HG02973 (cell line): Measurements from ENCODE around the gene ARHGAP23.
"Not testable (repeated sequence)": the region's sequence is repeated elsewhere in the genome, so short reads cannot be mapped to it uniquely, and the experiment has no call there.

Source experiments
- ATAC-seq: cut with Tn5 transposase; IDR thresholded peaks from one replicate; pipeline ENCODE4 v1.9.1; 2021; ENCODE audit warnings: moderate library complexity; ENCODE audit not compliant: unreplicated experiment

The ARHGAP23 gene

GRCh38 chr17:38459567-38459966, 31.3 kb downstream of the ARHGAP23 start:
- no peak for ATAC-seq

- ATAC-seq: no peak
Measured at GRCh38 chr17:38460082-38460715, 31.9 kb downstream of the ARHGAP23 start.

- ATAC-seq: no peak
Measured at GRCh38 chr17:38460716-38461630, 32.7 kb downstream of the ARHGAP23 start.

- ATAC-seq: no peak
Measured at GRCh38 chr17:38461683-38462082, 33.4 kb downstream of the ARHGAP23 start.

GRCh38 chr17:38463451-38463858, 35.2 kb downstream of the ARHGAP23 start:
- no peak for ATAC-seq

- no peak for ATAC-seq
Measured at GRCh38 chr17:38464251-38464722, 36.0 kb downstream of the ARHGAP23 start.

- no peak for ATAC-seq
Measured at GRCh38 chr17:38464723-38465390, 36.6 kb downstream of the ARHGAP23 start.

GRCh38 chr17:38465391-38466345, 37.4 kb downstream of the ARHGAP23 start:
- ATAC-seq: no peak

GRCh38 chr17:38466346-38467315, 38.4 kb downstream of the ARHGAP23 start:
- no peak for ATAC-seq

GRCh38 chr17:38467491-38467890, 39.2 kb downstream of the ARHGAP23 start:
- ATAC-seq: no peak

- no peak for ATAC-seq
Measured at GRCh38 chr17:38469875-38470274, 41.6 kb downstream of the ARHGAP23 start.

- ATAC-seq: not testable (repeated sequence)
Measured at GRCh38 chr17:38471253-38471652, 43.0 kb downstream of the ARHGAP23 start.

GRCh38 chr17:38474666-38475065, 46.4 kb downstream of the ARHGAP23 start:
- not testable (repeated sequence) for ATAC-seq

- ATAC-seq: no peak
Measured at GRCh38 chr17:38476549-38476948, 48.3 kb downstream of the ARHGAP23 start.

GRCh38 chr17:38477417-38477816, 49.2 kb downstream of the ARHGAP23 start:
- ATAC-seq: not testable (repeated sequence)

GRCh38 chr17:38477951-38478350, 49.7 kb downstream of the ARHGAP23 start:
- not testable (repeated sequence) for ATAC-seq

GRCh38 chr17:38478667-38479066, 50.4 kb downstream of the ARHGAP23 start:
- ATAC-seq: not testable (repeated sequence)

- ATAC-seq: not testable (repeated sequence)
Measured at GRCh38 chr17:38482039-38482699, 53.9 kb downstream of the ARHGAP23 start.

- not testable (repeated sequence) for ATAC-seq
Measured at GRCh38 chr17:38482700-38483043, 54.4 kb downstream of the ARHGAP23 start.
